ENCODE measurements around the gene DHX8.
"Not testable (repeated sequence)": the region's sequence is repeated elsewhere in the genome, so short reads cannot be mapped to it uniquely, and the experiment has no call there.

DHX8 gene

GRCh38 chr17:43477832-43478634 is 5.7 kb upstream of the DHX8 start:
- H3K36me3 ChIP-seq (ENCODE audit: low read depth) = no peaks in the 10 kb centered on the region
- H3K4me1 ChIP-seq (ENCODE audit: insufficient read depth, poor library complexity, severe bottlenecking) = no peaks in the 10 kb centered on the region
- ATAC-seq (ENCODE audit: low read depth) (no peak), DNase-seq (ENCODE audit: low spot score) (no peak)
- no peak for TF ChIP-seq CTCF (IDR thresholded peaks at IDR 0.05; ENCODE audit: poor library complexity, severe bottlenecking)
- no peak overlapping the region for H3K27ac ChIP-seq (ENCODE audit: poor library complexity, severe bottlenecking)
- H3K27me3 ChIP-seq (ENCODE audit: insufficient read depth, poor library complexity, severe bottlenecking) = no peaks in the 10 kb centered on the region
- no peak overlapping the region for H3K4me3 ChIP-seq (ENCODE audit: severe bottlenecking)
- no peaks in the 10 kb centered on the region for H3K9me3 ChIP-seq (ENCODE audit: severe bottlenecking)

- ATAC-seq (ENCODE audit: low read depth) = no peak
- no peak overlapping the region for H3K27ac ChIP-seq (ENCODE audit: poor library complexity, severe bottlenecking)
- H3K4me3 ChIP-seq (ENCODE audit: severe bottlenecking) = no peak overlapping the region
- no peaks in the 10 kb centered on the region for H3K4me1 ChIP-seq (ENCODE audit: insufficient read depth, poor library complexity, severe bottlenecking)
- no peak for TF ChIP-seq CTCF (IDR thresholded peaks at IDR 0.05; ENCODE audit: poor library complexity, severe bottlenecking)
- no peaks in the 10 kb centered on the region for H3K36me3 ChIP-seq (ENCODE audit: low read depth)
- H3K27me3 ChIP-seq (ENCODE audit: insufficient read depth, poor library complexity, severe bottlenecking) = no peaks in the 10 kb centered on the region
- DNase-seq (ENCODE audit: low spot score) = no peak
- no peaks in the 10 kb centered on the region for H3K9me3 ChIP-seq (ENCODE audit: severe bottlenecking)
These were observed 3.8 kb upstream of the DHX8 start for GRCh38 chr17:43479948-43480347.

GRCh38 chr17:43482103-43483012 is 1.4 kb upstream of the DHX8 start:
- no peaks in the 10 kb centered on the region for H3K27me3 ChIP-seq (ENCODE audit: insufficient read depth, poor library complexity, severe bottlenecking)
- H3K4me3 ChIP-seq (ENCODE audit: severe bottlenecking) = no peak overlapping the region
- H3K36me3 ChIP-seq (ENCODE audit: low read depth) = no peaks in the 10 kb centered on the region
- H3K27ac ChIP-seq (ENCODE audit: poor library complexity, severe bottlenecking) = no peak overlapping the region
- no peak for ATAC-seq (ENCODE audit: low read depth)
- H3K4me1 ChIP-seq (ENCODE audit: insufficient read depth, poor library complexity, severe bottlenecking) = peaks cover 7% of the 10 kb centered on the region
- no peaks in the 10 kb centered on the region for H3K9me3 ChIP-seq (ENCODE audit: severe bottlenecking)
- no peak for DNase-seq (ENCODE audit: low spot score)
- no peak for TF ChIP-seq CTCF (IDR thresholded peaks at IDR 0.05; ENCODE audit: poor library complexity, severe bottlenecking)

GRCh38 chr17:43490621-43491020 is 6.8 kb downstream of the DHX8 start:
- H3K4me3 ChIP-seq (ENCODE audit: severe bottlenecking) = no peak overlapping the region
- ATAC-seq (ENCODE audit: low read depth) = no peak
- H3K27ac ChIP-seq (ENCODE audit: poor library complexity, severe bottlenecking) = no peak overlapping the region
- peaks cover 1% of the 10 kb centered on the region for H3K4me1 ChIP-seq (ENCODE audit: insufficient read depth, poor library complexity, severe bottlenecking)
- peaks cover 54% of the 10 kb centered on the region for H3K36me3 ChIP-seq (ENCODE audit: low read depth)
- H3K9me3 ChIP-seq (ENCODE audit: severe bottlenecking) = no peaks in the 10 kb centered on the region
- H3K27me3 ChIP-seq (ENCODE audit: insufficient read depth, poor library complexity, severe bottlenecking) = no peaks in the 10 kb centered on the region
- no peak for DNase-seq (ENCODE audit: low spot score)
- TF ChIP-seq CTCF (IDR thresholded peaks at IDR 0.05; ENCODE audit: poor library complexity, severe bottlenecking) = no peak

GRCh38 chr17:43509440-43509839 is 25.7 kb downstream of the DHX8 start:
- peaks cover 89% of the 10 kb centered on the region for H3K36me3 ChIP-seq (ENCODE audit: low read depth)
- not testable (repeated sequence) for H3K27me3 ChIP-seq (ENCODE audit: insufficient read depth, poor library complexity, severe bottlenecking); ATAC-seq (ENCODE audit: low read depth); DNase-seq (ENCODE audit: low spot score); H3K4me1 ChIP-seq (ENCODE audit: insufficient read depth, poor library complexity, severe bottlenecking); H3K9me3 ChIP-seq (ENCODE audit: severe bottlenecking); H3K27ac ChIP-seq (ENCODE audit: poor library complexity, severe bottlenecking); H3K4me3 ChIP-seq (ENCODE audit: severe bottlenecking)

- not testable (repeated sequence) for DNase-seq (ENCODE audit: low spot score); H3K4me3 ChIP-seq (ENCODE audit: severe bottlenecking); ATAC-seq (ENCODE audit: low read depth); H3K9me3 ChIP-seq (ENCODE audit: severe bottlenecking); H3K27me3 ChIP-seq (ENCODE audit: insufficient read depth, poor library complexity, severe bottlenecking); H3K27ac ChIP-seq (ENCODE audit: poor library complexity, severe bottlenecking); H3K4me1 ChIP-seq (ENCODE audit: insufficient read depth, poor library complexity, severe bottlenecking)
- H3K36me3 ChIP-seq (ENCODE audit: low read depth) = peaks cover 90% of the 10 kb centered on the region
These were observed 27.4 kb downstream of the DHX8 start for GRCh38 chr17:43511199-43511598.
